IPS-18c (cell line): ENCODE results near the gene SERAC1.
"Not testable (repeated sequence)": the region's sequence is repeated elsewhere in the genome, so short reads cannot be mapped to it uniquely, and the experiment has no call there.

Experiments used
- H3K4me3 ChIP-seq: 2 replicates; pipeline ENCODE4 v1.7.0; 2013; ENCODE audit warnings: low read depth, mild to moderate bottlenecking, low read length, moderate library complexity; ENCODE audit not compliant: insufficient read depth
- H3K9me3 ChIP-seq: one replicate; pipeline ENCODE4 v1.6.1; 2013; ENCODE audit warnings: mild to moderate bottlenecking, low read length, moderate library complexity; ENCODE audit not compliant: control insufficient read depth, insufficient read depth

SERAC1 gene

GRCh38 chr6:158168040-158168289 is at the start of gene SERAC1:
SERAC1 (minus strand) TSS chr6:158168262; CDS start chr6:158158363, 9,899 bp downstream.
- peak within 1 kb of the TSS; percentile 85 for H3K4me3 ChIP-seq
- H3K9me3 ChIP-seq: peaks cover 2% of the 10 kb centered on the region

GRCh38 chr6:158213925-158214674 is 46.0 kb upstream of the SERAC1 start:
- Histone ChIP-seq H3K4me3 (no peak overlapping the region), H3K9me3 (no peaks in the 10 kb centered on the region)

- Histone ChIP-seq H3K9me3 (no peaks in the 10 kb centered on the region), H3K4me3 (no peak overlapping the region)
These were observed 43.4 kb upstream of the SERAC1 start for GRCh38 chr6:158211273-158212055.

GRCh38 chr6:158209582-158210333 is 41.7 kb upstream of the SERAC1 start:
- H3K4me3 ChIP-seq, H3K9me3 ChIP-seq: not testable (repeated sequence)

GRCh38 chr6:158208226-158209030 is 40.4 kb upstream of the SERAC1 start:
- H3K9me3 ChIP-seq, H3K4me3 ChIP-seq: not testable (repeated sequence)

- Histone ChIP-seq H3K4me3 (no peak overlapping the region), H3K9me3 (no peaks in the 10 kb centered on the region)
These were observed 39.3 kb upstream of the SERAC1 start for GRCh38 chr6:158207422-158207788.

- H3K9me3 ChIP-seq: no peaks in the 10 kb centered on the region
- H3K4me3 ChIP-seq: no peak overlapping the region
These were observed 38.8 kb upstream of the SERAC1 start for GRCh38 chr6:158206740-158207421.

GRCh38 chr6:158205169-158205944 is 37.3 kb upstream of the SERAC1 start:
- H3K4me3 ChIP-seq: no peak overlapping the region
- no peaks in the 10 kb centered on the region for H3K9me3 ChIP-seq

- Histone ChIP-seq H3K9me3 (no peaks in the 10 kb centered on the region), H3K4me3 (no peak overlapping the region)
These were observed 30.4 kb upstream of the SERAC1 start for GRCh38 chr6:158198461-158198860.

GRCh38 chr6:158194487-158195280 is 26.6 kb upstream of the SERAC1 start:
- Histone ChIP-seq H3K4me3 (no peak overlapping the region; the same call in 1 of the 2 replicates), H3K9me3 (no peaks in the 10 kb centered on the region)

GRCh38 chr6:158191761-158192160 is 23.7 kb upstream of the SERAC1 start:
- Histone ChIP-seq H3K4me3 (no peak overlapping the region), H3K9me3 (no peaks in the 10 kb centered on the region)

GRCh38 chr6:158191032-158191431 is 23.0 kb upstream of the SERAC1 start:
- Histone ChIP-seq H3K4me3 (no peak overlapping the region), H3K9me3 (no peaks in the 10 kb centered on the region)

- H3K9me3 ChIP-seq: no peaks in the 10 kb centered on the region
These were observed 20.5 kb upstream of the SERAC1 start for GRCh38 chr6:158188591-158188990.

GRCh38 chr6:158185729-158186456 is 17.8 kb upstream of the SERAC1 start:
- Histone ChIP-seq H3K9me3 (no peaks in the 10 kb centered on the region), H3K4me3 (no peak overlapping the region)

More at GRCh38 chr6:158188591-158188990, 20.5 kb upstream of the SERAC1 start:
- no peak overlapping the region for H3K4me3 ChIP-seq

- H3K9me3 ChIP-seq: no peaks in the 10 kb centered on the region
- H3K4me3 ChIP-seq: no peak overlapping the region
These were observed 16.5 kb upstream of the SERAC1 start for GRCh38 chr6:158184608-158185007.
